GM18505 (cell line): Measurements from ENCODE around the gene SCN2B.

Experiments used
- ATAC-seq: cut with Tn5 transposase; IDR thresholded peaks from one replicate; pipeline ENCODE4 v1.9.1; 2021; ENCODE audit not compliant: unreplicated experiment
- POLR2A ChIP-seq: IDR thresholded peaks from 4 replicates; pipeline ENCODE4 v1.6.1; 2011; ENCODE audit warnings: borderline replicate concordance; ENCODE audit not compliant: insufficient read depth, insufficient read length; ENCODE audit errors: extremely low read depth

The SCN2B gene

DNA sequence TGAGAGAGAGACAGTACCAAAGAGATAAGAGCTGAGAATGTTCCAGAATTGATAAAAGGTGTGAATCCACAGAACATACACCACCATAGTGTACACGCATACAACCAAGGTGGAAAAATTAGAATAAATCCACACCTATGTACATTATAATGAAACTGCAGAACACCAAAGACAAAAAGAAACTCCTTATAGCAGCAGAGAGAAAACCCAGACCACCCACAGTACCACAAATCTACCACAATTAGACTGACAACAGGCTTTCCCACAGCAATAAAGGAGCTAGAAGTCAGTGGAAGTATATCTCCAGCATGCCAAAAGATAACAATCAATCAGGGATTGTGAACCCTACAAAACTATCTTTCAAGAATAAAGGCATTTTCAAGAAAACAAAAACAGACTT lies 55.6 kb downstream of the SCN2B start:
- TF ChIP-seq POLR2A: no peak
- no peak for ATAC-seq

GRCh38 chr11:118117790-118118601 lies 58.4 kb downstream of the SCN2B start:
- no peak for ATAC-seq
- TF ChIP-seq POLR2A: no peak

- TF ChIP-seq POLR2A: no peak
- no peak for ATAC-seq
Observed at GRCh38 chr11:118115048-118115447, 61.4 kb downstream of the SCN2B start.

DNA sequence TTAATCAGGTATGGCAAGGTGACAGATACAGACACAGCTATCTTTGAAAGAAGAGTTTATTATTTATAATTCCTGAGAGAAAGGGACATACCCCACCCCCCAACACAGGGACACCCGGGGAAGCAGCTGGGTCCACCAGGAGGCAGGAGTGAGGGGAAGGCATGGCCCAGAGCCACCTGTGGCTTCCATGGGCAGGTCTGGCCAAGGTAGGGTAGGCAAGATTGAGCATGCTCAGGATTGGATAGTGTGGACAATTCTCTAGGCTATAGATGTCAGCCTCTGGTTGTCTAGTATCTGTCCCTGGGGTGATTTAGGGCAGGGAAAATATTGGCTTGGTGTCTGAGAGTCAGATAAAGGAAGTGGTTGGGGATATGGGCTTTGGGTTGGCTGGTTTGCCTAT lies 62.2 kb downstream of the SCN2B start:
- TF ChIP-seq POLR2A: no peak

DNA sequence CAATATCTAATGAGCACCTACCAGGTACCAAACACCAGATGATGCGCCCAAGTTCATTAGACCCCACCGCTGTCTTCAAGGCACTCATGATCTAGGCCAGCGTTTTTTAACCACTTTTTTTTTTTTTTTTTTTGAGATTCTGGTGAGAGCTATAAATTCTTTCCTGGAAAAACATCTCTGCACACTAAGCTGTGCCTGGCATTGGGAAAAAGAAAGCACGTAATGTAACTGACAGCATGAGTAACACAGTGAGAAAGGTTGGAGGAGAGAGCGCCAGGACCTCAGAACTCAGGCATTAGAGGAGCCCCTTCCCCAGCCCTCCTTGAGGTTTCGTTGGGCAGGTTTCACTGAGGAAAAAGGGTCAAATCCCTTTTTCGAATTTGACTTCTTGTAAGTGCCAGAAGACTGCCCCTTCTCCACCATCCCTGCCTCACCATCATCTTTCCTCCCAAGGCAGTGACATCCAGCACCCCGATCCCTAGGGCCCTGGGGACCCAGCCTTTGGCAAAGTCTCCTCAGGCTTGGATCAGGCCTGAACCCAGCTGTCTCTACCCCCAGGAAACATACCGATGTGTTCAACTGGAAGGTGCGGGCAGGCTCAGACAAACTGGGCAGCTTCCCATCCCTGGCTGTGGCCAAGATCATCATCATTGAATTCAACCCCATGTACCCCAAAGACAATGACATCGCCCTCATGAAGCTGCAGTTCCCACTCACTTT lies 63.6 kb downstream of the SCN2B start:
- no peak for TF ChIP-seq POLR2A
- no peak for ATAC-seq

More for the DNA sequence above, 62.2 kb downstream of the SCN2B start:
- no peak for ATAC-seq
